Mesothelial cell of epicardium (in vitro differentiated cells): Measurements from ENCODE around the gene MRPL10. TPM values are rescaled to one million over a fixed set of nuclear protein-coding genes. Genes with fewer than 3 reads are reported as not detected.

Experiments
- DNase-seq, 2 experiments: peaks; one replicate each; pipeline ENCODE4 v3.0.0; 2021; ENCODE audit warnings: low spot score in 2 of 2; ENCODE audit not compliant: unreplicated experiment in 2 of 2
- H3K27ac Mint-ChIP-seq: 2 replicates; pipeline ENCODE4 v1.8.0; 2021; ENCODE audit warnings: mixed read lengths
- H3K27me3 Mint-ChIP-seq: 2 replicates; pipeline ENCODE4 v1.8.0; 2021; ENCODE audit warnings: low read depth, mixed read lengths
- H3K36me3 Mint-ChIP-seq: 2 replicates; pipeline ENCODE4 v1.8.0; 2021; ENCODE audit warnings: mixed read lengths
- H3K4me1 Mint-ChIP-seq: 2 replicates; pipeline ENCODE4 v1.8.0; 2021; ENCODE audit warnings: mixed read lengths
- H3K4me3 Mint-ChIP-seq: 2 replicates; pipeline ENCODE4 v1.8.0; 2021; ENCODE audit warnings: mild to moderate bottlenecking, moderate library complexity, mixed read lengths
- H3K9me3 Mint-ChIP-seq: 2 replicates; pipeline ENCODE4 v1.8.0; 2021; ENCODE audit warnings: mixed read lengths
- total RNA-seq: library from RNA; stranded (reverse); gene quantifications from 3 replicates; pipeline ENCODE4 v1.2.1, GENCODE V29; 2021
- TF ChIP-seq, protein P1 (sequence below): fragments of 200-600 bp; sonication (generic); IDR thresholded peaks from one replicate; pipeline ENCODE4 v1.5.0; 2021; ENCODE audit warnings: antibody characterized with exemption; ENCODE audit not compliant: unreplicated experiment

Gene MRPL10
- total RNA-seq, 1 donor from 2014 or later: 41.0 TPM

DNA sequence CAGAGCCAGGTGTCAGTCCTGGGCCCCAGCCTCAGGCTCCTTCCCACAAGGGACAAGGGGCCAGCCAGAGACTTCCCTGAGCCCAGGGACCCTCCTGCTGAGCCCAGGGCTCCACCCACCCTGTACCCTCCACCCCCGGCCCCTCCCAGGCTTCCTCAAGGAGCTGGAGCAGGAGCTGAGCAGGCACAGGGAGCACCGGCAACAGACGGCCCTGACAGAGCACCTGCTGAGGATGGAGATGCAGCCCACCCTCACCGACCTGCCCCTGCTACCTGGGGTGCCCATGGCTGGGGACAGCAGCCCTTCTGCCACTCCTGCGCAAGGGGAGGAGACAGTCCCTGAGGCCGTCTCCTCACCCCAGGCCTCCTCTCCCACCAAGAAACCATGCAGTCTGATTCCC, 5.3 kb upstream of the MRPL10 start:
- Mint-ChIP-seq H3K4me3 (no peak overlapping the region), H3K9me3 (no peaks in the 10 kb centered on the region), H3K27ac (no peak overlapping the region), H3K27me3 (no peaks in the 10 kb centered on the region), H3K36me3 (peaks cover 8% of the 10 kb centered on the region), H3K4me1 (peaks cover 22% of the 10 kb centered on the region)
- no peak for DNase-seq
- TF ChIP-seq, protein P1, sequence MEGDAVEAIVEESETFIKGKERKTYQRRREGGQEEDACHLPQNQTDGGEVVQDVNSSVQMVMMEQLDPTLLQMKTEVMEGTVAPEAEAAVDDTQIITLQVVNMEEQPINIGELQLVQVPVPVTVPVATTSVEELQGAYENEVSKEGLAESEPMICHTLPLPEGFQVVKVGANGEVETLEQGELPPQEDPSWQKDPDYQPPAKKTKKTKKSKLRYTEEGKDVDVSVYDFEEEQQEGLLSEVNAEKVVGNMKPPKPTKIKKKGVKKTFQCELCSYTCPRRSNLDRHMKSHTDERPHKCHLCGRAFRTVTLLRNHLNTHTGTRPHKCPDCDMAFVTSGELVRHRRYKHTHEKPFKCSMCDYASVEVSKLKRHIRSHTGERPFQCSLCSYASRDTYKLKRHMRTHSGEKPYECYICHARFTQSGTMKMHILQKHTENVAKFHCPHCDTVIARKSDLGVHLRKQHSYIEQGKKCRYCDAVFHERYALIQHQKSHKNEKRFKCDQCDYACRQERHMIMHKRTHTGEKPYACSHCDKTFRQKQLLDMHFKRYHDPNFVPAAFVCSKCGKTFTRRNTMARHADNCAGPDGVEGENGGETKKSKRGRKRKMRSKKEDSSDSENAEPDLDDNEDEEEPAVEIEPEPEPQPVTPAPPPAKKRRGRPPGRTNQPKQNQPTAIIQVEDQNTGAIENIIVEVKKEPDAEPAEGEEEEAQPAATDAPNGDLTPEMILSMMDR: no peak

DNA sequence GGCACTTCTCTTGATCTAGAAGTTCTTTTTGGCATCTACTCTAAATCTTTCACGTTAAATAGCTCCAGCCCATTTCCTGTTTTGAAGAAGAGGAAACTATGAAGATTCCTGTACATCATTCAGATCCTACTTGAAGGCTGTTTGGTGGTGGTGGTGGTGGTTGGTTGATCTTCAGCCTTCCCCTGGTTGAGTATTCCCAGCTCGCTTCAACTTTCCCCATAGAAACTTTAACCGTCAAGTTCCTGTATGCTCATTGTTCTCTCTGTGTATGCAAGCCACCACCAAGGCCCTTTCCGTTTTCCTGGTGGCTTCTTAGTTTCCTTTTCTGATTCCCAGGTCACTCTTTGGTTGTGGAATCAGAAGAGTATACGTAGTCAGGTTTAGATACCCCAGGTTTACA, 3.4 kb upstream of the MRPL10 start:
- no peaks in the 10 kb centered on the region for H3K9me3 Mint-ChIP-seq
- H3K4me3 Mint-ChIP-seq: no peak overlapping the region

DNA sequence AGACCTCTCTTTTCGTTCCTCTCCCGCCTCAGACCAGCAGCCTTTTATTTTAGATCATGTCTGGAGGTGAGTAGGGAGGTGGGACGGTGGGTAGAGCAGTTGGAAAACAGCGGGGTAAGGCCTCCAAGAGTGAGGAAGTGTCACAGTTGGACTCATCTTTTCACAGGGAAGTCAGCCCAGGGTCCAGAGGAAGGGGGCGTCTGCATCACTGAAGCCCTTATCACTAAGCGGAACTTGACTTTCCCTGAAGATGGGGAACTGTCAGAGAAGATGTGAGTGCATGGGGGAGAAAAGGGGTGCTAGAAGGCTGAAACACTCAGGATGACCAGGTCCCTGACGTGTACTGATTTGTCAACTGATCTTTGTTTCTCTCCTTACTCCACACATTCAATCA, 590 bp upstream of the MRPL10 start:
- peaks cover 18% of the 10 kb centered on the region for H3K4me1 Mint-ChIP-seq
- no peak for DNase-seq
- no peaks in the 10 kb centered on the region for H3K27me3 Mint-ChIP-seq
- TF ChIP-seq, protein P1: no peak
- no peaks in the 10 kb centered on the region for H3K9me3 Mint-ChIP-seq
- H3K27ac Mint-ChIP-seq: peak overlapping the region; percentile 49
- H3K4me3 Mint-ChIP-seq: peak overlapping the region; percentile 87
- peaks cover 6% of the 10 kb centered on the region for H3K36me3 Mint-ChIP-seq

More for the DNA sequence above, 3.4 kb upstream of the MRPL10 start:
- DNase-seq: no peak
- Mint-ChIP-seq H3K27me3 (no peaks in the 10 kb centered on the region), H3K4me1 (peaks cover 19% of the 10 kb centered on the region), H3K36me3 (peaks cover 8% of the 10 kb centered on the region), H3K27ac (no peak overlapping the region)
- TF ChIP-seq, protein P1: no peak

DNA sequence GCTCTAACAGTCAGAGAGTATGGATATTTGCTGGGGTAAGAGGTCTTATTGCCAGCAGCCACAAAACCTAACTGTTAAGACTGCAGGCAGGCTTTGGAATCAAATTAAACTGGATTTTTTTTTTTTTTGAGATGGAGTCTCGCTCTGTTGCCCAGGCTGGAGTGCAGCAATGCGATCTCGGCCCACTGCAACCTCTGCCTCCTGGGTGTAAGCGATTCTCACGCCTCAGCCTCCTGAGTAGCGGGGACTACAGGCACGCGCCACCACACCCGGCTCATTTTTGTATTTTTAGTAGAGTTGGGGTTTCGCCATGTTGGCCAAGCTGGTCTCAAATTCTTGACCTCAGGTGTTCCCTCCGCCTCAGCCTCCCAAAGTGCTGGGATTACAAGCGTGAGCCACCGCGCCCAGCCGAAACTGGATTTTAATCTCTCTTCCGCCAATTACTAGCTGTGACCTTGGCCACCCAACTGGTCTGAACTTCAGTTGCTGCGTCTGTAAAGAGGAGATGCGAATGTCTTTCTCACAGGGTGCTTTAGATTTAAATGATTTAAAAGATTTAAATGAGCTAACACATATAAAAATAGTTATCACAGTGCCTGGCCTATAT, 842 bp downstream of the MRPL10 start:
- TF ChIP-seq, protein P1: no peak
- peaks cover 18% of the 10 kb centered on the region for H3K4me1 Mint-ChIP-seq
- no peaks in the 10 kb centered on the region for H3K27me3 Mint-ChIP-seq
- no peaks in the 10 kb centered on the region for H3K9me3 Mint-ChIP-seq
- peak overlapping the region; percentile 87 for H3K4me3 Mint-ChIP-seq
- H3K36me3 Mint-ChIP-seq: peaks cover 9% of the 10 kb centered on the region
- peak overlapping the region; percentile 89 for H3K27ac Mint-ChIP-seq
- DNase-seq: no peak

DNA sequence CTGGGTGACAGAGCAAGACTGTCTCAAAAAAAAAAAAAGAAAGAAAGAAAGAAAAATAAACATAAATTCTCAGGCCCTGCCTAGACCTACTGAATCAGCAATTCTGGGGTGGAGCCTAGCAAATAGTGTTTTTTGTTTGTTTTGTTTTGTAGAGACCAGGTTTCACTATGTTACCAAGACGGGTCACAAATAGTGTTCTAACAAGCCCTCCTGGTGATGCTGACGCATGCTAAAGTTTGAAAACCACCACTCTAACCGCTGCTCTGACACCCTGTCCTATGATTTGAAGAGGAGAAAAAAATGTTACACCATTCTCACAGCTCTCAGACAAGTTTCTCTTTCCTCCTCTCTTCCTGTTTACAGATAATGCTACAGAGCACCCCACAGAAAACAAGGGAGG, 1.5 kb downstream of the MRPL10 start:
- Mint-ChIP-seq H3K9me3 (no peaks in the 10 kb centered on the region), H3K27ac (peak overlapping the region; percentile 36), H3K36me3 (peaks cover 10% of the 10 kb centered on the region), H3K4me3 (peak overlapping the region; percentile 87), H3K4me1 (peaks cover 18% of the 10 kb centered on the region), H3K27me3 (no peaks in the 10 kb centered on the region)
- no peak for DNase-seq
- TF ChIP-seq, protein P1: no peak
